ENCODE data around the gene DEFB108B.
"Not testable (repeated sequence)": the region's sequence is repeated elsewhere in the genome, so short reads cannot be mapped to it uniquely, and the experiment has no call there.

GRCh38 chr11:71878059-71878458 lies 45.1 kb downstream of the DEFB108B start, which contains the start of gene DEFB131B:
- not testable (repeated sequence) for TF ChIP-seq EZH2 (IDR thresholded peaks at IDR 0.05; ENCODE audit: insufficient read depth, poor library complexity, severe bottlenecking); EZH2phosphoT487 (IDR thresholded peaks at IDR 0.05; ENCODE audit: insufficient read depth, low read depth)
